ENCODE measurements around the gene PIK3R4. TPM values are rescaled to one million over a fixed set of nuclear protein-coding genes. Genes with fewer than 3 reads are reported as not detected.

PIK3R4 gene
- total RNA-seq (2014; rRNA removed; shearing (Covaris generic)) = 26.6 and 38.4 TPM in 2 replicates

DNA sequence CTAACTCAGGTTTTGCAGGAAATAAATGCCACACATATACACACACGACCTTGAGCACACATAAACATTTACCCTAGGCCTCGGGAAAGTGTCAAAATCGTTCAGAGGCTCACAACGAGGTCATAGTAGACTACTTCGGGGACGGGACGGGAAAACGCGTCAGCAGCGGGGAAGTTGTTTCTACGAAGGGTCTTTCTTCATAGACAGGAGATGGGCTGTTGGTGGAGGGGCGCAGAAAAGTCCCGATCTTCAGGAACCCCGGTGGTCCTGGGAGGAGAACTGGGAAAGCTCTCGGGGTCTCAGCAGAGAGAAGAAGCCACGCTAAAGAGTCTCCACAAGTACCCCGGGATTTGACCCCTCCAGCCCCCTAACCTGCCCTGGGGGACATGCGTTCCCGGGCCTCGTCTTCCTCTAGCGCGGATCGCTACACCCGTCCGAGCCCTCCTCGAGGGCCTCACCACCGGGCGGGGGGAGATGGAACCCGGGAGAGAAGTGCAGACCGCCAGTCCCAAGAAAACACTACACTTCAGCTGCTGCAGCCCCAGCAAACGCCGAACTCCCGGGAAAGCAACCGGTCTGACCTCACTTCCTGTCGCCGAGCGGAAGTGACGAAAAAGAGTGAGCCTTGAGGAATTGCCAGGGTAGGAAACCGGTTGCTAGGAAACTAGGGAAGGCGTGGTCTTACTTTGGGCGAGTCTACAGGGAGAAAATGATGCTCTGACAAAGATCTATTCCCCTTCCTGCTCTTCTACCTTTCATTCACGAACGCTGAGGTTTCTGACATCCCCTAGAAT, at the start of gene PIK3R4:
Gene PIK3R4 (minus strand): TSS at position 584 of the 794 bp plus-strand sequence. CDS start 1,611 bp downstream, outside the sequence.
- peak; percentile 95 for DNase-seq (ENCODE audit: low spot score)

DNA sequence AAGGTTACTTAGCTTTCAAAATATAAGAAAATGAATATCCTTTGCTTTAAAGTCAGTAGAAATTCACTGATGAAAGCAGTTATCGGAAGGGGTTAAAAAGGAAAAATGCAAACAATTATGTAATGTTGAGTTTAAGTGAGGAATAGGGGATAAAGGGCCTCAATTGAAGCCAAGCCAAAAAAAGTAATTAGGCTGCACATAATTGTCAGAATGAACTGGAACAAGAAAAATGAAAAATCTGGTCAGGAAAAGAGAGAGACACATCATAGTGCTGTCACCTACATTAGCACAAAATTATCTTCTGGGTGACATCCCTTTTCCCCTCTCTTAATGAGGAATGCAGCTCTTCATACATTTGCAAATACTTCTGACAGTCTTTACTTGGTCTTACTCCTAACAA, 48.8 kb upstream of the PIK3R4 start:
- no peak for DNase-seq (ENCODE audit: low spot score)

DNA sequence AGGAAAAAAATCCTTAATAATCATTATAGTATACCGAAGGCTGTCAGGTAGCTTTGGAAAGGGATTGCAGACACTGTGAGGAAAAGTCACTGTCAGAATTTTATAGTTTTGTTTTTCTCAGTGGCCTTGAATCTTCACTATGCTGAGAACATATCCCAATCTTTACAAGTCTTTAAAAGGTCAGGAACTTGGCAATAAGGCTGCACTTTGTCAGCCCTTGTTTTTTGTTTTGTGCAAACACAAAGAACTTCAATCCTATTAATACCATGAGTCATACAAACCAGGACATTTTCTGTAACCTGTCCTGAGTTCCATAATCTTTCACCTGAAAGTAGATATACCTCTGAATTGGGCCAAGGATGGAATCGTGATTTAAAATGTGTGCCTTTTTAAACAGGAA, 45.6 kb upstream of the PIK3R4 start:
- no peak for DNase-seq (ENCODE audit: low spot score)

GRCh38 chr3:130789782-130790322, 43.2 kb upstream of the PIK3R4 start:
- DNase-seq (ENCODE audit: low spot score) = no peak

DNA sequence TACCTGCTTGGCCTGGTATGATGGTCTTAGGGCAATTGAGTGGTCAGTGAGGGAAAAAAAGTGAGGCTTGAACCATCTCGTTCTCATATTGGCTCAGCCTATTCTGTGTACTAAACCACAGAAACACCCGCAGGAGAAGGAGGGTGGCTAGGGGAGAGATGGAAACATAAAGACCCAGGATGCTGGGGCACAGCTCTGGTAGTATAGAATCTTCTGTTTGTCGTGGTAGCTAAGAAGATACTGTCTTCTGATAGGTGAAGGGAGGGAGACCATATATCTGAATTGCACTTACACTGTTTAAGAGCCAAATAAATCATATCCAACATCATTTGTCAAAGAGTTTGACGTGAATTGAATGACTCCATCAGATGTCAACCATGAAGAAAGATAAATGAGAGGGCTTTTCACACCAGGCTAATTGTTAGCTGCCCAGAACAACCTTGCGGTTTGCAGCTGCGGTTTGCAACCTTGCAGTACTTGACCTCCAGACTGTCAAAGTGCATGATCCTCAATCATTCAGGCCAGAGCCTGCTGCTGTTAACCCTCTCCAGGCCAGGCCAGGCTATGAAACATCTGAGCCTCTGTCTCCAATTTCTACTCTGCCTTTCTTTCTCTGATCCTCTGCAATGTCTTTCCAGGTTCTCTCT, 40.9 kb upstream of the PIK3R4 start:
- no peak for DNase-seq (ENCODE audit: low spot score)

- DNase-seq (ENCODE audit: low spot score) = no peak
Observed at GRCh38 chr3:130786306-130786705, 39.7 kb upstream of the PIK3R4 start.

GRCh38 chr3:130783629-130784028, 37.0 kb upstream of the PIK3R4 start:
- DNase-seq (ENCODE audit: low spot score) = peak; percentile 47

- no peak for DNase-seq (ENCODE audit: low spot score)
Observed at GRCh38 chr3:130779486-130779885, 32.9 kb upstream of the PIK3R4 start.

- no peak for DNase-seq (ENCODE audit: low spot score)
Observed at GRCh38 chr3:130779031-130779430, 32.4 kb upstream of the PIK3R4 start.

DNA sequence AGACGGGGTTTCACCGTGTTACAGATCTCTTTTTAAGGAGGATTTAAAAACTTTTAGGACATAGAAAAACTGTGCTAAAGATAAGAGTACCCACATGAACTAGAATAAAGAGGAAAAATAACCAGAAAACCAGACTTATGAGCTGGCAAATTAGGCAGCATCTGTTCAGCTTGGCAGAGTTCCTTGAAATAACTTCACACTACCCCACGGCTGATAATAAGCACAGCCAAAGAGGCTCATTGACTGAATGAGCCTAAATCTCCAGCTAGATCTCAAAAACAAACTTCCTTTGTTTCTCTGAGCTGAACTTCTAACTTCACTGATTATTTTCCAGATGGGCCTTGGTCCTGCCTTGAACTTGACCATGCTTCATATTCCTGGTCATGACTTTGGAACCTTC, 26.7 kb upstream of the PIK3R4 start:
- no peak for DNase-seq (ENCODE audit: low spot score)

- no peak for DNase-seq (ENCODE audit: low spot score)
Observed at GRCh38 chr3:130772129-130772528, 25.5 kb upstream of the PIK3R4 start.

DNA sequence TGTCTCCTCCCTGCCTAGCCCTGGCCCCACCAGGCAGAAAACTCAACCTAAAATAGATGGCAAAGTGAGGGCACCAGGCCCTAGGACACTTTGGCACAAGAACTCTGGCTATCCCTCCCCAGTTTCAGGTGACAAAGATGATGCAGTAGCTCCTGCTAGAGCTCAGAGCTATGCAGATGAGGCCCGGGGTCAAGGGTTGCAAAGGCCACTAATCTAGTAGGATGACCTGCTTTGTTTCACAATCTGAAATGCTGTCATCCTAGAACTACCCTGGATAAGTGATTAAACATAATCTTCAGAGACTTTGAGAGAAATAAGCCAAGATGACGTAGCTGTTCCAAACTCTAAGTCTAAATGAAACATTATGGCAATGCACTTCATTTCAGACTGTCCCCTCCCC, 24.0 kb upstream of the PIK3R4 start:
- no peak for DNase-seq (ENCODE audit: low spot score)

GRCh38 chr3:130761730-130762311, 15.2 kb upstream of the PIK3R4 start:
- no peak for DNase-seq (ENCODE audit: low spot score)

DNA sequence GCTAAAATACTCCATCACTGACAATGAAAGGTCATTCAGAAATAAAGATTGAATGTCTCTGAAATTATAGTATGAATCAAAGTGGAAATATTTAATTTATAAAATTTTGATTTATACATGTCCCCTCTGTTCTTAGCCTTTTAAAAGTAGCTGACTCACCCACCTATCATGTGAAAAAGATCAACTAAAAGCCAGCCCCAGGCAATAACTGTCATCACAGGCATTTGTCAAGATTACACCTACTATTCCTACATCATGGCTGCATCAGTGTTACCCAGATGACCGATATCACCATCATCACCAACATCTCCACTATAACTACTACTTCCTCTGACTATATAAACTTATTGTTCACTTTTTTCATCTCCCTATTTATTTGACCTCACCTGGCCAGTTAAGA, 14.3 kb upstream of the PIK3R4 start:
- peak; percentile 63 for DNase-seq (ENCODE audit: low spot score)

GRCh38 chr3:130759692-130760338, 13.2 kb upstream of the PIK3R4 start:
- DNase-seq (ENCODE audit: low spot score) = peak; percentile 66

- DNase-seq (ENCODE audit: low spot score) = no peak
Observed at GRCh38 chr3:130758624-130759369, 12.2 kb upstream of the PIK3R4 start.

DNA sequence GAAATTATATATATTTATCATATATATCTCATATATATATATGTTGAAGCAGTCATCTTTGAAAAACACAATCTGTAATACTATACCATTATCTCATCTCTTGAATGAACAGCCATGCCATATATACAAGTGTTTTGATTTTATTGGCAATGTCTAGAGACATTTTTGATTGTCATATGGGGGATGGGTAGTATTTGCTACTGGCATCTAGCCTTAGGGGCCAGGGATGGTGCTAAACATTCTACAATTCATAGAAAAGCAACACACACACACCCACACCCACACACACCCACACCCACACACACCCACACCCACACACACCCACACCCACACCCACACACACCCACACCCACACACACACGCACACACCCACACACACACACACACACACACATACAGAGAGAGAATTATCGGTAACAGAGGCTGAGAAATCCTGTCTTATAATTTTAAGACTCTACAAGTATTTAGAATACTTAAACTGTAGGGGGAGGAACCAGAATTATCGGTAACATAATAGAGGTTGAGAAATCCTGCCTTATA, 11.1 kb upstream of the PIK3R4 start:
- DNase-seq (ENCODE audit: low spot score) = no peak

DNA sequence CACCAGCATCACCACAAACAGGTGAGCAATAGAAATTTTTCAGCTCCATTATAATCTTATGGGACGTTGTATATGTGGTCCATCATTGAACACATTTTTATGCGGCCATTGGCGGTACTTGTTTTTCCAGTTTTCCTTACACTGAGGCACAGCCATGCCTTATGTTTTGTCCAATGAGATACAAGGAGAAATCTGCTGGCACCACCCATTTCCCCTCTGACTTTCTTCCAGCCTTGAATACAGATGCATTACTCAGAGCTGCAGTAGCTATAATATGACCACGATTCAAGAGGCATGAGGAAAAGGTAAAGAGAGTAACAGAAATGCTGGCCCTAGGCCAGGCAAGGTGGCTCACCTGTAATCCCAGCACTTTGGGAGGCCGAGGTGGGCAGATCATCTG, 9.0 kb upstream of the PIK3R4 start:
- DNase-seq (ENCODE audit: low spot score) = no peak

DNA sequence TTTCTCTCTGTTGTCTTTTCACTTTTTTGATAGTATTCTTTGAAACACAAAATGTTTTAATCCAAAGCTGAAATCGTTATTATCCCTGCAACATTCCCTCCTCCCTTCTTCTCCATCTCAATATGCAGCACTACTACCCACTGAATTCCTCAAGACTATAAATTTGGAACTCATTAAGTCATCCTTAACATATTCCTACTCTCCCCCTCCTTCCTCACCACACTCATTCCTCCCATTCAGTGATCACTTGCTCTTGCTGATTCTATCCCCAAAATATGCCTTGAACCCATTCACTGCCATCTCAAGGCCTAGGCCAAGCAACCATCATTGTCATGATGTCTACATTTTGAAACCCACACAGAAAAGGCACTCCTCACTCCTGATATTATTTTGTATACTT, 2.4 kb upstream of the PIK3R4 start:
- no peak for DNase-seq (ENCODE audit: low spot score)

GRCh38 chr3:130748467-130748861, 1.8 kb upstream of the PIK3R4 start:
- no peak for DNase-seq (ENCODE audit: low spot score)

DNA sequence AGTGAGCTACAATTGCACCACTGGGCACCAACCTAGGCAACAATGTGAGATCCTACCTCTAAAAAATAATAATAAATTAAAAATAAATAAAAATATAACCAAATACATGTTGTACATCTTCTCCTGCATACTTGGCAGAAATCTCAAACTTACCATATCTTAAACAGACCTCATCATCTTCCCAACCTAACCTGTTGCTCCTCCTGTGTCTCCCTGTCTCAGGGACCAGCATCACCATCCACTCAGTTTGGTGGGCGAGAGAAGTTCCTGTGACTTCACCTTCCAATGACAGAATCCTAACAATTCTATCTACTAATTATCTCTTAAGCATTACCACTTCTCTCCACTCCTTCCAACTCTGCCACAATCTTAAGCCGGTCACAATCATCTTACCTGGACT, 3.3 kb downstream of the PIK3R4 start:
- DNase-seq (ENCODE audit: low spot score) = no peak

Measured in A172 (cell line).